HEK293 (cell line): ENCODE measurements around the gene PROX1.

Source experiments
- CTCF ChIP-seq: fragments of 450-650 bp; formaldehyde crosslinking; IDR thresholded peaks from 2 replicates; pipeline ENCODE4 v1.5.1; 2016; ENCODE audit warnings: missing biosample characterization, missing genetic modification characterization
- GLIS1 ChIP-seq: fragments of 450-650 bp; formaldehyde crosslinking; IDR thresholded peaks from 2 replicates; pipeline ENCODE4 v1.5.1; 2016; ENCODE audit warnings: missing biosample characterization, missing genetic modification characterization
- TCF7L2 ChIP-seq: IDR thresholded peaks from 2 replicates; pipeline ENCODE4 v1.6.1; 2011; ENCODE audit warnings: low read depth, mild to moderate bottlenecking, inconsistent platforms, low read length, moderate library complexity, borderline replicate concordance
- YY1 ChIP-seq: fragments of 450-650 bp; formaldehyde crosslinking; IDR thresholded peaks from 2 replicates; pipeline ENCODE4 v1.5.1; 2018; ENCODE audit warnings: missing biosample characterization, missing genetic modification characterization
- ZBTB8A ChIP-seq: fragments of 450-650 bp; formaldehyde crosslinking; IDR thresholded peaks from 2 replicates; pipeline ENCODE4 v1.5.1; 2016; ENCODE audit warnings: missing biosample characterization, missing genetic modification characterization
- ZNF175 ChIP-seq: fragments of 450-650 bp; formaldehyde crosslinking; IDR thresholded peaks from 2 replicates; pipeline ENCODE4 v1.5.1; 2016; ENCODE audit warnings: missing biosample characterization, missing genetic modification characterization
- ZNF239 ChIP-seq: fragments of 450-650 bp; formaldehyde crosslinking; IDR thresholded peaks from 2 replicates; pipeline ENCODE4 v1.5.1; 2016; ENCODE audit warnings: missing biosample characterization, missing genetic modification characterization
- ZNF571 ChIP-seq: fragments of 450-650 bp; formaldehyde crosslinking; IDR thresholded peaks from 2 replicates; pipeline ENCODE4 v1.5.0; 2017; ENCODE audit warnings: missing biosample characterization, missing genetic modification characterization
- ZNF596 ChIP-seq: fragments of 450-650 bp; IDR thresholded peaks from 2 replicates; pipeline ENCODE4 v1.5.0; 2018; ENCODE audit warnings: missing biosample characterization, mild to moderate bottlenecking, missing genetic modification characterization, moderate library complexity
- ZNF792 ChIP-seq: fragments of 450-650 bp; formaldehyde crosslinking; IDR thresholded peaks from 2 replicates; pipeline ENCODE4 v1.5.1; 2016; ENCODE audit warnings: missing biosample characterization, missing genetic modification characterization
- ZSCAN18 ChIP-seq: fragments of 450-650 bp; formaldehyde crosslinking; IDR thresholded peaks from 2 replicates; pipeline ENCODE4 v1.5.1; 2016; ENCODE audit warnings: missing biosample characterization, missing genetic modification characterization
- TF ChIP-seq, protein P1 (sequence below): sonication (generic); formaldehyde crosslinking; IDR thresholded peaks from 2 replicates; pipeline ENCODE4 v1.8.1; 2022; ENCODE audit warnings: mild to moderate bottlenecking, moderate library complexity, missing genetic modification reagents

DNA sequence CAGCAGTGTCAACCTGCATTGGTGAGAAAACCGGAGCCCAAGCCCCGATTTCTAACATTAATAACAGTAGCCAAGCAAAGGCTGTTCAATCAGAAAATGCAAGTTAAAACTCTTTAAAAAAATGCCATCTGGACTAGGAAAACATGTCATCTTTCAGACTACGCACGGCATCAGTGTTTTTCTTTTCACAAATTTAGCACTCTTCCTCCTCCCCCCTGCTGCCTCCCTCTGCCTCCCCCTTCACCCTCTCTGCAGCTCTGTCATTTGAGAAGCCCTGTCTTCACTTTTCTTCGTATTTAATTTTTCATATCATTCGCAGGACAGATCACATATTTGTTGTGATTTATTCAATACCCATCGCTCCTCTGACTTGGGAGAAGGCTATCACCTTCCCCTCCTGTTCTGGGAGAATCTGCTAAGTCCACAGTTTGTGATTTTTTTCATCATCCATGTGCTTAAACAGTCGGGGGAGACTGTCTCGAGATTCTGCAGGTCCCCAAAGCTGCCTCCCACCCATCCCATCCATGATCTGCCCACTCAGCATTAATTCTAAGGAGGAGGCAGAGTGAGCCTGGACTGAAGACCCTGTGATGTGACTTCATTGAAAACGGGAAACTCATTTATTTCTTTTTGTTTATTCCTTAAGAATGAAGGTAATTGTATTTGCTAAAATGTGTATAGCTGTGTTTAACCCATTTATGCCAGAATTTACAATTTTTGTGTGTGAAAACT, 84.8 kb downstream of the PROX1 start:
- TF ChIP-seq ZSCAN18 (no peak), CTCF (no peak), YY1 (tag by site-specific recombination) (no peak), ZNF175 (no peak), ZNF239 (no peak), ZNF571 (no peak), ZNF792 (tag by site-specific recombination) (no peak), TCF7L2 (no peak), ZBTB8A (tag by site-specific recombination) (no peak), GLIS1 (tag by site-specific recombination) (no peak), ZNF596 (tag by site-specific recombination) (no peak)
- TF ChIP-seq, protein P1, sequence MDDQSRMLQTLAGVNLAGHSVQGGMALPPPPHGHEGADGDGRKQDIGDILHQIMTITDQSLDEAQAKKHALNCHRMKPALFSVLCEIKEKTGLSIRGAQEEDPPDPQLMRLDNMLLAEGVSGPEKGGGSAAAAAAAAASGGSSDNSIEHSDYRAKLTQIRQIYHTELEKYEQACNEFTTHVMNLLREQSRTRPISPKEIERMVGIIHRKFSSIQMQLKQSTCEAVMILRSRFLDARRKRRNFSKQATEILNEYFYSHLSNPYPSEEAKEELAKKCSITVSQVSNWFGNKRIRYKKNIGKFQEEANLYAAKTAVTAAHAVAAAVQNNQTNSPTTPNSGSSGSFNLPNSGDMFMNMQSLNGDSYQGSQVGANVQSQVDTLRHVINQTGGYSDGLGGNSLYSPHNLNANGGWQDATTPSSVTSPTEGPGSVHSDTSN = no peak
